PC-9 (cell line): ENCODE results near the gene USP48.

Experiments
- CTCF ChIP-seq: fragments of 200-600 bp; sonication (generic); conservative IDR thresholded peaks from 2 replicates; pipeline ENCODE4 v1.6.1; 2017; ENCODE audit warnings: mixed run types, antibody characterized with exemption, mild to moderate bottlenecking, moderate library complexity
- EZH2 ChIP-seq: fragments of 200-600 bp; sonication (generic); IDR thresholded peaks from 2 replicates; pipeline ENCODE4 v1.8.0; 2017; ENCODE audit warnings: antibody characterized with exemption, low read depth

- no peak for TF ChIP-seq CTCF
- TF ChIP-seq EZH2 = no peak
Measured at GRCh38 chr1:21818656-21819055, 35.7 kb upstream of the USP48 start.
